Inferior parietal cortex (tissue), 1 donor: ENCODE data around the gene BNIP1.

ENCODE experiments used
- DNase-seq: peaks from one replicate; pipeline ENCODE4 v3.0.0-alpha.2; 2016; ENCODE audit errors: extremely low spot score

BNIP1 gene

DNA sequence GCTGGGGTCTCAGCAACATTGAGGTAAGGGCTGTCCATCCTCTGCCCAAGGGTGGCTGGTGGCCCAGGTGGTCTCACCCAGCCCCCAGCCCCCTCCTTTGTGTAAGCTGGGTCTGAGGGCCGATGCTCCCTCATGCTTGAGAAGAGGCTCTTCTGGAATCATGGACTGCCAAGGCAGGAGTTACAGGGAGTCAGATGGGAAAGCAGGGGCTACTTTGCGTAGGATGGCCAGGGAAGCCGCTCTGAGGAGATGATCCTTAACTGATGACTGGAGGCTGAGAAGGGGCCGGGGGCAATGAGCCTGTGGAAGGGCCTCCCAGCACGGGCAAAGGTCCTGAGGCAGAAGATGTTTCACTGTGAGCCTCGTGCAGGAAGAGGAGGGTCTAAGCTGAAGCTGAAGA is 67.0 kb downstream of the BNIP1 start:
- no peak for DNase-seq

DNA sequence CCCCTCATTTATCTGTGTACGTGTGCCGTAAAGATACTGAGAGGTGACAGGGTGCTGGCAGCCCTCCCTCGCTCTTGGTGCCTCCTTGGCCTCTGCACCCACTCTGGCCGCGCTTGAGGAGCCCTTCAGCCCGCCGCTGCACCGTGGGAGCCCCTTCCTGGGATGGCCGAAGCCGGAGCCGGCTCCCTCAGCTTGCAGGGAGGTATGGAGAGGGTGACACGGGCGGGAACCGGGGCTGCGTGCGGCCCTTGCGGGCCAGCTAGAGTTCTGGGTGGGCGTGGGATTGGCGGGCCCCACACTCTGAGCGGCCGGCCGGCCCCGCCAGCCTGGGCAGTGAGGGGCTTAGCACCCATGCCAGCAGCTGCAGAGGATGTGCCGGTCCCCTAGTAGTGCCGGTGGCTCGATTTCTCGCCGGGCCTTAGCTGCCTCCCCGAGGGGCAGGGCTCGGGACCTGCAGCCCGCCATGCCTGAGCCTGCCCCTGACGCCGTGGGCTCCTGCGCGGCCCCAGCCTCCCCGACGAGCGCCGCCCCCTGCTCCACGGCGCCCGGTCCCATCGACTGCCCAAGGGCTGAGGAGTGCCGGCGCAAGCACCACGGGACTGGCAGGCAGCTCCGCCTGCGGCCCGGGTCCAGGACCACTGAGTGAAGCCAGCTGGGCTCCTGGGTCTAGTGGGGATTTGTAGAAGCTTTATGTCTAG is 69.1 kb downstream of the BNIP1 start:
- no peak for DNase-seq
